MCF 10A (cell line): ENCODE measurements around the gene AKTIP. TPM values are rescaled to one million over a fixed set of nuclear protein-coding genes. Genes with fewer than 3 reads are reported as not detected.
A peak's percentile ranks its signal among the peaks of the same experiment; 100 is the strongest.

Experiments used
- Bru-seq: library from RNA; stranded (reverse); fragments of 400-500 nt; gene quantifications from one replicate; lab custom pipeline; 2021; lab: Mats Ljungman, UMichigan
- BruChase-seq, 2 experiments: library from RNA; stranded (reverse); fragments of 400-500 nt; gene quantifications; one replicate each; lab custom pipeline; 2021; lab: Mats Ljungman, UMichigan
- BruUV-seq: library from RNA; stranded (reverse); fragments of 400-500 nt; replicated peaks from 2 replicates; lab custom pipeline; 2021; lab: Mats Ljungman, UMichigan
- CTCF ChIA-PET: fragments of 300-600 bp; sonication (Branson Sonifier 250); formaldehyde crosslinking; extraction: SDS; loops from one replicate; lab custom pipeline; 2021; ENCODE audit warnings: antibody characterized with exemption, inconsistent platforms; lab: Yijun Ruan, JAX
- POLR2A ChIA-PET: fragments of 300-600, 350-650 bp; sonication (Branson Sonifier 250); formaldehyde crosslinking; extraction: SDS; loops from one replicate; lab custom pipeline; 2020; ENCODE audit warnings: antibody characterized with exemption, inconsistent platforms; lab: Yijun Ruan, JAX
- DNase-seq: peaks from one replicate; pipeline ENCODE4 v3.0.0-alpha.2; 2018; ENCODE audit not compliant: unreplicated experiment
- H3K27ac Mint-ChIP-seq: one replicate; pipeline ENCODE4 v1.8.0; 2022; ENCODE audit warnings: mild to moderate bottlenecking, low read depth, mixed read lengths; ENCODE audit not compliant: unreplicated experiment
- H3K27me3 Mint-ChIP-seq: one replicate; pipeline ENCODE4 v1.8.0; 2022; ENCODE audit warnings: mixed read lengths; ENCODE audit not compliant: insufficient read depth, unreplicated experiment
- H3K36me3 Mint-ChIP-seq: one replicate; pipeline ENCODE4 v1.8.0; 2022; ENCODE audit warnings: mild to moderate bottlenecking, moderate library complexity, mixed read lengths; ENCODE audit not compliant: insufficient read depth, unreplicated experiment
- H3K4me1 Mint-ChIP-seq: one replicate; pipeline ENCODE4 v1.8.0; 2022; ENCODE audit warnings: mixed read lengths; ENCODE audit not compliant: insufficient read depth, unreplicated experiment
- H3K4me3 Mint-ChIP-seq: one replicate; pipeline ENCODE4 v1.8.0; 2022; ENCODE audit warnings: mild to moderate bottlenecking, moderate library complexity, mixed read lengths; ENCODE audit not compliant: unreplicated experiment
- H3K9me3 Mint-ChIP-seq: one replicate; pipeline ENCODE4 v1.8.0; 2022; ENCODE audit warnings: mixed read lengths; ENCODE audit not compliant: unreplicated experiment
- intact Hi-C: fragments of 100-400 bp; cut with micrococcal nuclease; formaldehyde crosslinking; loops from 2 replicates; pipeline ENCODE4 v1.14.1; 2022
- long read RNA-seq: library from polyadenylated mRNA; stranded (forward); transcript quantifications from one replicate; pipeline ENCODE4 v2.0.0, GENCODE V29; 2022
- total RNA-seq: library from RNA; stranded (reverse); gene quantifications from 2 replicates; pipeline ENCODE4 v1.2.3, GENCODE V29; 2022
- TF ChIP-seq, protein P1 (sequence below): fragments of 200-600 bp; IDR thresholded peaks from one replicate; pipeline ENCODE4 v1.8.0; 2022; ENCODE audit warnings: antibody characterized with exemption, mild to moderate bottlenecking; ENCODE audit not compliant: unreplicated experiment

Gene AKTIP
- total RNA-seq (27.6 and 30.3 TPM in 2 replicates), Bru-seq, nascent RNA (percentile 66 among the genes with signal in this experiment), BruChase-seq, experiment 1, labeled RNA remaining after a 6-hour chase (percentile 83 among the genes with signal in this experiment), BruChase-seq, experiment 2, labeled RNA remaining after a 2-hour chase (percentile 76 among the genes with signal in this experiment)
- long read RNA-seq, transcript AKTIP-202 (10 exons, 2,426 nt): major isoform, 15 of 69 reads
- long read RNA-seq, partial matches to known transcripts: 2 of 69 reads
- long read RNA-seq, other reads (novel, unspliced or antisense): 51 of 69 reads

DNA sequence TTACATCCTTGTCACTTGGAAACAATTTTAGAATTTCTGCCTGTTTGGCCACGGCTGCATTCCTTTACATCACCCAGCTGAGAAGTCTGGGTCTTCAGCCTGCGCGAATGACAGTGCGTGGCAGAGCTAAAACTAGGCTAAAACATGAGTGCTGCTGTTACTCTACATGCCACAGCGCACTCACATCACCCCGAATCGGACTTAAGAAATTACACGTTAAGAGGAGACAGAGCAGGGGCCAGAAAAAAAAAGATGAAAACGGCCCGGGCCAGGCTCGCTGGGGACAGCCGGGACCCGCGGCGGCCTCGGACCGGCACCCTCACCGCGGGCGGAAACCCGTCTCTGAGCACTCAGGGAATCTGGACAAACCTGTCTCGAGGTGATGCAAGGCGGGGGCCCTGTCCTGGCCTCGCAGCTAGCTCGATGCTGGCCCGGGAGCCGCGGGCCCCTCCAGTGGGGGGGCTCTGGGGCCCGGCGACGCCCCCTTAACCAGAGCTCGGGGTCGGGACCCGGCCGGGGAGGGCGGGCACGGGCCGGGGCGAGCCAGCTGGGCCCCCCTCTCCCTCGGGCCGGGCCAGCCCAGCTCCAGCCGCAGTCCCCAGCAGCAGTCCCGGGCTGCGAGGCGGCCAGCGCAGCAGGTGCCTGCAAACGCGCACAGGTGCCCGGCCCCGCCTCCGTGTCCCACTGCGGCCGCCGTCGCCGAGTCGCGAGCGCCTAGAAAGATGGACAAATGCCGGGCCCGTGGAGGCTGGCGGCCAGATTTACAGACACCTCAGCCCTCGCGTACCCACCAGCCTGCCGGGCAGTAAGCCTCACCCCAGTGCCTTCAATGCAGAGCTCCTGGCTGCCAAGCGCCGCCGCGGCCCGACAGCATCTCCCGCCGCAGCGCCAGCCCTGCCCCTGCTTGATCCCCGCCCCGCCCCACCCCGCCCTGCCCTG, at the start of gene AKTIP:
AKTIP (minus strand) TSS at position 879 of the 939 bp plus-strand sequence. CDS start 2,950 bp downstream, outside the sequence.
- CTCF ChIA-PET: interaction anchor here (0.7 kb wide), 2 partner anchors 331 to 1040 kb away, joined by 3 to 4 read pairs; no protein-coding TSS in a partner anchor
- no peak for DNase-seq

DNA sequence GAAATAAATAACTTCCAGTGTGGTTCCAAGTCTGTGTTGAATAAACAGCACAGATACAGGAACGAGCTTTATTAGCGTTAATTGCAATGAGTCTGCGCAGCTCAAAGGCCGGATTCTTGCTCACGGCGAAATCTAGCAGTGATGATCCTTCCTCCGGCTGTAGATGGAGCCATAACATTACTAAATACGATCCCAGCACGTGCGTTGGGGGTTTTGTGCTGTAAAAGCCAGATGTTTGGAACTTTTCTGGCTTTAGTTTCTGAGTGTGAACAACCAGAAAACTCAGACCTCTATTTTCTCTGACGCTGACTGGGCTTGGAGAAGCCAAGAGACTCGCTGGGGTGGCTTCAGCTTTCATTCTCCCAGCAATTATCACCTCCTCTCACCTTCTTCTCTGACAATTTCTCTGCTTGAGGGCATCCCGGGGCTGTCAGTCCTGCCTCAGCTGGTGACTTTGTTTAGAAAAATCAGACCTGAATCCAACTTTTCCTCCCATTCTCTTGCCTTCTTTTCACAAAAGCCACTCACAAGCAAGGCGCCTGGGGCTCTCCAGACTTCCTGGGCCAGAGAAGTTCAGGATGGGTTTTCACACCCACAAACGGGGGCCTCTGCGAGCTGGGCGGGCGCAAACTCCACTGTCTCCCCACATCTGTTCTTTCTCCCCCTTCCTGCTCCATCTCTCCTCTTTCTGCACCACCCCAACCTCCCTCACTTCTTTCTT, 47.1 kb upstream of the AKTIP start:
- CTCF ChIA-PET: interaction anchor here (0.5 to 2.7 kb wide), 31 partner anchors 8 to 1978 kb away, joined by 3 to 13 read pairs (median 3); no protein-coding TSS in a partner anchor
- intact Hi-C loops: loop anchor here (1.0 to 5.0 kb wide), 6 partner anchors 223 to 1912 kb away; partner anchors contain the start of gene IRX3
- peak; percentile 81 for DNase-seq
- peaks cover 6% of the 10 kb centered on the region for H3K4me1 Mint-ChIP-seq
- POLR2A ChIA-PET: interaction anchor here (1.1 to 1.7 kb wide), 2 partner anchors 735 to 1380 kb away, joined by 4 read pairs; partner anchors contain the start of gene IRX5
- H3K4me3 Mint-ChIP-seq: no peak overlapping the region
- H3K9me3 Mint-ChIP-seq: no peaks in the 10 kb centered on the region
- no peaks in the 10 kb centered on the region for H3K27me3 Mint-ChIP-seq
- BruUV-seq: no TSS peak
- TF ChIP-seq, protein P1, sequence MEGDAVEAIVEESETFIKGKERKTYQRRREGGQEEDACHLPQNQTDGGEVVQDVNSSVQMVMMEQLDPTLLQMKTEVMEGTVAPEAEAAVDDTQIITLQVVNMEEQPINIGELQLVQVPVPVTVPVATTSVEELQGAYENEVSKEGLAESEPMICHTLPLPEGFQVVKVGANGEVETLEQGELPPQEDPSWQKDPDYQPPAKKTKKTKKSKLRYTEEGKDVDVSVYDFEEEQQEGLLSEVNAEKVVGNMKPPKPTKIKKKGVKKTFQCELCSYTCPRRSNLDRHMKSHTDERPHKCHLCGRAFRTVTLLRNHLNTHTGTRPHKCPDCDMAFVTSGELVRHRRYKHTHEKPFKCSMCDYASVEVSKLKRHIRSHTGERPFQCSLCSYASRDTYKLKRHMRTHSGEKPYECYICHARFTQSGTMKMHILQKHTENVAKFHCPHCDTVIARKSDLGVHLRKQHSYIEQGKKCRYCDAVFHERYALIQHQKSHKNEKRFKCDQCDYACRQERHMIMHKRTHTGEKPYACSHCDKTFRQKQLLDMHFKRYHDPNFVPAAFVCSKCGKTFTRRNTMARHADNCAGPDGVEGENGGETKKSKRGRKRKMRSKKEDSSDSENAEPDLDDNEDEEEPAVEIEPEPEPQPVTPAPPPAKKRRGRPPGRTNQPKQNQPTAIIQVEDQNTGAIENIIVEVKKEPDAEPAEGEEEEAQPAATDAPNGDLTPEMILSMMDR: peak; percentile 69
- no peak overlapping the region for H3K27ac Mint-ChIP-seq
- no peaks in the 10 kb centered on the region for H3K36me3 Mint-ChIP-seq

More for the DNA sequence above, at the start of gene AKTIP:
- no TSS peak for BruUV-seq
- H3K9me3 Mint-ChIP-seq: no peaks in the 10 kb centered on the region
- no peaks in the 10 kb centered on the region for H3K27me3 Mint-ChIP-seq
- peaks cover 23% of the 10 kb centered on the region for H3K4me1 Mint-ChIP-seq
- H3K27ac Mint-ChIP-seq: peak within 1 kb of the TSS; percentile 88
- TF ChIP-seq, protein P1: no peak
- peaks cover 17% of the 10 kb centered on the region for H3K36me3 Mint-ChIP-seq
- intact Hi-C loops: loop anchor here (5.0 to 10.0 kb wide), 2 partner anchors 65 to 178 kb away; no protein-coding TSS in a partner anchor
- peak within 1 kb of the TSS; percentile 70 for H3K4me3 Mint-ChIP-seq
- POLR2A ChIA-PET: interaction anchor here (0.5 to 3.3 kb wide), 9 partner anchors 14 to 1670 kb away, joined by 3 to 27 read pairs (median 4); partner anchors contain the start of genes IRX5 and RBL2

DNA sequence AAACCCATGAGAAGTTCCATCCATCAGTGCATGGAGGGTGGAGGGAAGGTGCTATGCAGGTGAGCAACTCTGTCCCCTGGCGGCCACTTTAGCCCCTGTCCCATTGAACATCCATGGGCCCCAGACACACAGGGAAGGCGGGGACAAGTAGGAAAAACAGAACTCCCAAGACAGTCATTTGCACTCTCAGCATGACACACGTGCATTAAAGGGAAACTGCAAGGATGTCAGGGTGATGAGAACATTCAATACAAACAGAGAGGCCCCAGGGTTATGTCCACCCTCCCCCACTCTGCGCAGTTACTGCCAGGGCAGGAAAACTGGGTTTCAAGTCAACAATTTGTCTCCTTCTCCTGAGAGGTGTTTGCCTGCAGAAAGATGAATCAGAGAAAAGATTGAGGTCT, 44.0 kb upstream of the AKTIP start:
- intact Hi-C loops: no loop called here
- Mint-ChIP-seq H3K9me3 (no peaks in the 10 kb centered on the region), H3K4me3 (no peak overlapping the region), H3K27ac (no peak overlapping the region), H3K36me3 (no peaks in the 10 kb centered on the region), H3K27me3 (no peaks in the 10 kb centered on the region), H3K4me1 (peaks cover 6% of the 10 kb centered on the region)
- POLR2A ChIA-PET: no interaction called here
- CTCF ChIA-PET: interaction anchor here (1.2 kb wide), 1 partner anchor 11 kb away, joined by 4 read pairs; no protein-coding TSS in a partner anchor
- no peak for DNase-seq
- no TSS peak for BruUV-seq
- TF ChIP-seq, protein P1: no peak
